ENCODE data around the gene ZSCAN4.

Gene ZSCAN4

GRCh38 chr19:57686727-57687126, 18.0 kb downstream of the ZSCAN4 start:
- no peak for DNase-seq

GRCh38 chr19:57687363-57688010, 18.8 kb downstream of the ZSCAN4 start:
- no peak for DNase-seq

- no peak for DNase-seq
Measured at GRCh38 chr19:57688011-57688763, 19.5 kb downstream of the ZSCAN4 start.

- DNase-seq = no peak
Measured at GRCh38 chr19:57689750-57690149, 21.0 kb downstream of the ZSCAN4 start.

GRCh38 chr19:57701625-57702024, 32.9 kb downstream of the ZSCAN4 start:
- no peak for DNase-seq

- DNase-seq = no peak
Measured at GRCh38 chr19:57706346-57706745, 37.6 kb downstream of the ZSCAN4 start.

- DNase-seq = peak; percentile 16
Measured at GRCh38 chr19:57708641-57709361, 40.1 kb downstream of the ZSCAN4 start, which contains the start of gene ZNF154. ZNF154 (minus strand) TSS chr19:57709204; CDS start chr19:57708971, 233 bp downstream.

GRCh38 chr19:57709616-57710015, 40.9 kb downstream of the ZSCAN4 start:
- DNase-seq = no peak

- DNase-seq = no peak
Measured at GRCh38 chr19:57712222-57712621, 43.5 kb downstream of the ZSCAN4 start.

- no peak for DNase-seq
Measured at GRCh38 chr19:57719424-57719823, 50.7 kb downstream of the ZSCAN4 start.

GRCh38 chr19:57719901-57720519, 51.3 kb downstream of the ZSCAN4 start:
- no peak for DNase-seq

- no peak for DNase-seq
Measured at GRCh38 chr19:57720878-57721277, 52.1 kb downstream of the ZSCAN4 start.

Measured in stimulated activated CD4-positive, alpha-beta T cell treated with anti-CD3 and anti-CD28 coated beads, Interleukin-4, amount 100 ng/mL, for 1 hour (primary cell).